COLO829 (cell line): Measurements from ENCODE around the gene OR10C1.
A peak's percentile ranks its signal among the peaks of the same experiment; 100 is the strongest.
"Not testable (repeated sequence)": the region's sequence is repeated elsewhere in the genome, so short reads cannot be mapped to it uniquely, and the experiment has no call there.

Experiments
- DNase-seq: peaks from one replicate; pipeline ENCODE4 v3.0.0; 2012; ENCODE audit warnings: low spot score

OR10C1 gene, protein sequence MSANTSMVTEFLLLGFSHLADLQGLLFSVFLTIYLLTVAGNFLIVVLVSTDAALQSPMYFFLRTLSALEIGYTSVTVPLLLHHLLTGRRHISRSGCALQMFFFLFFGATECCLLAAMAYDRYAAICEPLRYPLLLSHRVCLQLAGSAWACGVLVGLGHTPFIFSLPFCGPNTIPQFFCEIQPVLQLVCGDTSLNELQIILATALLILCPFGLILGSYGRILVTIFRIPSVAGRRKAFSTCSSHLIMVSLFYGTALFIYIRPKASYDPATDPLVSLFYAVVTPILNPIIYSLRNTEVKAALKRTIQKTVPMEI

DNA sequence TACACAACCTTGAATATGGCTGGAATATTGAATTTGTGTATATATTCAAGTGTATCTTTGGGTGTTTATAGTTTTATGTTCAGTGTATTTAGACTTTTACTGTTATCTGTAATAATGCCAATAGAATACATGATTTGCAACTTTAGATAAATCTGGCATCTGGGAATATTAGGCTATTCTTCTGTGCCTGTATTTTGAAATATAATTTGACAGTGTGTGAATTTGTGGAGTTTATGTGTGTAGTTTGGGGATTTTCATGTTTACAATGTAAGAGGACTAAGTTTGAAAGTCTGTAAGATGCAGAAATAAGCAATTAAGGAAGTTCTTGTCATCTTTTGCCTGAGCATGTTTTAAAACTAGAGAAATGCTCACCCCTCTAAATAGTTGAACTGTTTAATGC, at the start of gene OR10C1:
Gene OR10C1 (plus strand): TSS at position 301 of the 400 bp plus-strand sequence. CDS start 710 bp downstream, outside the sequence.
- no peak for DNase-seq

DNA sequence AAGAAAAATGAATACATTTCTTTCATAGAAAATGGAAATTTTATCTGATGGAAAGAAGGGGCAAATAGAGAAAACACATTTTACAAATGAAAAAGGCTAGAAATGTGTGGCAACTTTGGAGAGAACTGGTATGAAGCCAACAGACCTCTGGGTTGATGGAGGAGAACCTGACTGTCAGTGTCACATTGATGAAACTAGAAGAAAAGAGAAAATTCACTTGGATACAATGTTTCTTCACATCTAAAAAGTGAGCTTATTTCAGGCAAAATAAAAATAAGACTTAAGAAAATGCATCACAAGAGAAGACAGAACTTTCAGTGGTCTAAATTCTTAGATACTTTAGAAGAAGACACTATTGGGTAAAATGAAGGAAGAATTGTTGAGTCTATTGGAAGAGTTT, 43.8 kb upstream of the OR10C1 start, which contains the start of gene OR12D2:
Gene OR12D2 (plus strand): TSS at position 301 of the 400 bp plus-strand sequence. CDS start 1,069 bp downstream, outside the sequence.
- no peak for DNase-seq

DNA sequence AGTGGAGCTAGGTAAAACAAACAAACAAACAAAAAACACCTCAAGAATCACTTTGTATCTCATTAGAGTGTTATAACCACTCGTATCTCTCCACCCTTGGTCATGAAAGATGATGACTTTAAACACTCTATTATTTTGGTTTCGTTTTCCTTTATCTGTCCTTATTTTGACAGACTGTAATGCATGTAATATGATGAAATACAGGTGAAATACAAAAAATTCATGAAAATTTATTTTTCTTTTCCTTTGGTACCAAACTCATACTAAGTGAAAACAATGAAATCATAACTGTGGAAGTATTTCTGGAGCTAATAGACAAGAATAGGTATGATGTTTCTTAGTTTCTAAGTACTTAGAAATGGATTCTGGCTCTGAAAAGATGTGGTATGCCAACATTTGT, 39.6 kb upstream of the OR10C1 start:
- DNase-seq, result no peak

DNA sequence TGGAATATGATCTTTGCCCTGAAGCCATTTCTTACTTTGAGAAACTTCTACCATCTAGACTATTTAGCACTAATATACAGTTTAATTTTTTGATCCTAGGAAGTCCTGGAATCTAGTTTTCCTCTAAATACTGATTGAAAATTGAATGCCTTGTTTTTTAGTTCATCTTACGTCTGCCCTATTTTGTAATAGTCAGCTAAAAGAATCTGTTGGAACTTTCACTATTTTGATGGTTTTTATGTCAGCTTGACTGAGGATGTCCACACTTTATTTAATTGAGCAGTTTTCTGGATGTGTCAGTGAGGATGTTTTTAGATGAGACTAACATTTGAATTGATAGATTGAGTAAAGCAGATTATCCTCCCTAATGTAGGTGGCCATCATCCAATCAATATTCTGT, 35.3 kb upstream of the OR10C1 start:
- DNase-seq, result no peak

- no peak for DNase-seq
These were observed 24.5 kb upstream of the OR10C1 start, which contains the start of gene OR12D1 for GRCh38 chr6:29414588-29414987. OR12D1 (plus strand) TSS chr6:29414928.

GRCh38 chr6:29419516-29419915, 19.6 kb upstream of the OR10C1 start:
- DNase-seq, result peak; percentile 84

DNA sequence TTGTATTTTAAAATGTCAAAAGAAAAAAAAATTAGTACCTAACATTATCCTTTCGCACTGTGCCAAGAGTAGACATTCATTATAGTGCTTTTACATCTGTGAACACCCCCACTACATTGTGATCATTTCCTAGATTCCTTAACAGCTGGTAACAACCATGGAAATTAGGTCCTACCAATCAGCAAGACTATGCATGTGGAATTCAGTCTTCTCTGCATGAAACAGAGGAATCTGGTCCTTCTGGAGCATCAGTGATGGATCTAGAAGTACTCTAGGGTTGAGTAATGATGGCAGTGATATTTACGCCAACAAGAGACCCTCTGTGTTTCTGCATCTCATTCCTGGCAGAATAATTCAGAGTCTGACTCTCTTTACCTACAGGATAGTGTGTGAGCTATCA, 14.9 kb upstream of the OR10C1 start:
- no peak for DNase-seq

DNA sequence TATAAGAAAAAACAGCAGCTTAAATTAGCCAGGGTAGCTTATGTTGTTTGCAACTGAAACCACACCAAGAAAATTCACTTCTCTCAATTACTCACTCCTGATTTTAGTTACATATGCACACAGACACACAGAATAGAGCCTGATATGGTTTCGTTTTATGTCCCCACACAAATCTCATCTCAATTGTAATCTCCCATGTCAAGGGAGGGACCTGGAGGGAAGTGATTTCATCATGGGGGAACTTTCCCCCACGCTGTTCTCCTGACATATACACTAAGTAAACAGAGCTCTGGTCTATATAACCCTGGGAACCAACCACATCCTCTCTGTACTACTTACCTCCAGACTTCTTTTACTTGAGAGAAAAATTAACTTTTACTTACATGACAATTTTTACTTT, 14.5 kb upstream of the OR10C1 start:
- no peak for DNase-seq

DNA sequence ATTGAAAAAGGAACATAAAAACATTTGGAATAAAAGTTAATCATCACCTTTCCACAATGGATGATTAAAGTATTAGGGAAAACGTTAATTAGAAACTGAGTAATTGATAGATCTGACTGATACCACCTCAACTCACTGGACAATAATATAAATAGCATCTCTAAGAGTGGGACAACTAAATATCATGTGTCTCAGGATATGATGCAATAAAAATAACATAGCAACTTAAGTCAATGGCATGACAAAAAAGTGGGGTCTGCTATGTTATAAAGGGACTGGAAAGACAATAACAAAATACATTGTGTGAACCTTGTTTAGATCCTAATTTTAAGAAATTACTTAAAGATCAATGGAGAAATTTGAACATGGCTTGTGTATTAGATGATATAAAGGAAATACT, 14.0 kb upstream of the OR10C1 start:
- no peak for DNase-seq

- DNase-seq, result no peak
These were observed 12.5 kb upstream of the OR10C1 start for GRCh38 chr6:29426654-29427053.

DNA sequence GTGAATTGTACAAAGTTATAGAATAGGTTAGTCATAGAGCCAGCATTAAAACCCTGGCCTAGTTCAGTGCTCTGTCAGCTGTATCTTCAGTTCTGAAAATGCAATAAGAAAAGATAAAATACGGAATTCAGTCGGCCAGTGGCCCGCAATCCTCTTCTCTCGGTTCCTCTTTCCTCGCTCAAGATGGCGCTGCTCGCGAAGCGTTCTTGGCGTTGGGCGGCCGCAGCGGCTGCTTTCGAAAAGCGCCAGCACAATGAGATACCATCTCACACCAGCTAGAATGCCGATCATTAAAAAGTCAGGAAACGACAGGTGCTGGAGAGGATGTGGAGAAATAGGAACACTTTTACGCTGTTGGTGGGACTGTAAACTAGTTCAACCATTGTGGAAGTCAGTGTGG, 2.4 kb upstream of the OR10C1 start:
- not testable (repeated sequence) for DNase-seq

DNA sequence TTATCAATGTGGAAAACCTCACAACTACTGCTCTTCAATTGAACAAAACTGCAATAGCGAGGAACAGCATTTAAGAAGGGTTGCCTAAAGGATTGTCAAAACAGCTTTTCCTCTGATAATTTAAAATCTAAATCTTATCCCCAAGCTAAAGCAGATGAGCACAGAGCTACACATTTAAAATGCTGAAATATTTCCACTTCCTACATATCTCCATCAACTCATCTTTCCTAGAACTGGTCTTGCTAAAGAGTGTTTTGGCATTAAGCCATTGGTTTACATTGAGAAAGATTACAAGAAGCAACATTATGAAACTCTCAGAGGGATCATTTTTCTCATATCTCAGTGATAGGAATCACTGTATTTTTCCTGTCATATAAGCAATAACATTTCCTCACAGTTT, 3.6 kb downstream of the OR10C1 start:
- DNase-seq, result no peak

DNA sequence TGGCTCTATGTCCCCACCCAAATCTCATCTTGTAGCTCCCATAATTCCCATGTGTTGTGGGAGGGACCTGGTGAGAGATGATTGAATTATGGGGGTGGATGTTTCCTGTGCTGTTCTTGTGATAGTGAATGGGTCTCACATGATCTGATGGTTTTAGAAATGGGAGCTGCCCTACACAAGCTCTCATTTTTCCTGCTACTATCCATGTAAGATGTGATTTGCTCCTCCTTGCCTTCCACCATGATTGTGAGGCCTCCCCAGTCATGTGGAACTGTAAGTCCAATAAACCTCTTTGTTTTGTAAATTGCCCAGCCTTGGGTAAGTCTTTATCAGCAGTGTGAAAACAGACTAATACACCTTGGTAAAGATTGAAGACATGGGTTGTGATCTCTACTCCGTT, 4.9 kb downstream of the OR10C1 start:
- DNase-seq, result not testable (repeated sequence)

- peak; percentile 57 for DNase-seq
These were observed 8.6 kb downstream of the OR10C1 start for GRCh38 chr6:29447670-29448069.

GRCh38 chr6:29451471-29452193, 12.5 kb downstream of the OR10C1 start:
- no peak for DNase-seq

- DNase-seq, result no peak
These were observed 17.9 kb downstream of the OR10C1 start, which contains the start of the genes OR11A1 and OR2H1 for GRCh38 chr6:29456971-29457370. OR11A1 (minus strand) TSS chr6:29457071; CDS start chr6:29427641, 29,430 bp downstream. OR2H1 (plus strand) TSS chr6:29457155; CDS start chr6:29461770, 4,615 bp downstream.

DNA sequence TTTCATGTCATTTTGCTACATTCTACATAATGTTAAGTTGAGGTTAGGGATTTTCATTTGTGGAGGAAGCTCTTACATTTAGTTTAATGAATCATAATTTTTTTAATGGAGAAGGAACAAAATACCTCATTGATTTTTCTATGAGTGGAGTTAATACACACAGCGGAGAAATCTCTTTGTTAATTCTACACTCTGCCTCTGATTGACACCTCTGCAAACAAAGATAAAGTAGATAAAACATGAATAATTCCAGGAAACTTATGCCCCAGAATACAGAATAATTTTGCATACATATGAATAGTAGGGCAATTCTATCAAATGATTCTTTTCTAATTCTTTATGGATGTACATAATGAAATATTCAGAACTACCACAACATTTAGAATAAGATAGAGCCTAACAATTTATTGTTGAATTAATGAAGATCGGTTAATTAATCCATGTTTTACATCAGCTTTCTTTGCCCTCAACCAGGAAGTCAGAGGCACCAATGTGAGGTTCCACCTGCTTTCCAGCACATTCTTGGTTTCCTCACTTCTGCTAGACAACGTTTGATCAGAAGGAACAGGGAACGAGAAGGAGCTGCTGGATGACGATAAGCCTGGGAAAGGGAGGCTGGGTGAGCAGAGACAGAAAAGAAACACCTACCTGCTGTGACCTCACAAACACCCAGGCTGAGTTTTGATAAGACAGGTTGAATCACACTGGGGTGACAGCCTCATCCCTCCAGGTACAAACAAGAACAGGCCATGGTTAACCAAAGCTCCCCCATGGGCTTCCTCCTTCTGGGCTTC, 22.1 kb downstream of the OR10C1 start:
- no peak for DNase-seq

GRCh38 chr6:29462022-29462421, 22.9 kb downstream of the OR10C1 start:
- DNase-seq, result no peak

DNA sequence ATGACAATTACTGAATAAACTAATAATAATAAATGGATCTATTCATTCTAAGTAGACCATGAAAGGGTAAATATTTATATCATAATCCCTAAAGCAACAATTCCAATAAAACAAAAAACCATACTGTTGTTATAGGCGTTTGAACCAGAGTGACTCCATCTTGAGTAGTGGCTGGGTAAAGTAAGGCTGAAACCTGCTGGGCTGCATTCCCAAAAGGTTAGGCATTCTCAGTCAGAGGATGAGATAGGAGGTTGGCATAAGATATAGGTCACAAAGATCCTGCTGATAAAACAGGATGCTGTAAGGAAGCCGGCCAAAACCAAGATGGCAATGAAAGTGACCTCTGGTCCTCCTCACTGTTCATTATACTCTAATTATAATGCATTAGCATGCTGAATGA, 26.2 kb downstream of the OR10C1 start:
- DNase-seq, result no peak

- no peak for DNase-seq
These were observed 26.7 kb downstream of the OR10C1 start for GRCh38 chr6:29465801-29466200.

- no peak for DNase-seq
These were observed 27.1 kb downstream of the OR10C1 start for GRCh38 chr6:29466241-29466640.

DNA sequence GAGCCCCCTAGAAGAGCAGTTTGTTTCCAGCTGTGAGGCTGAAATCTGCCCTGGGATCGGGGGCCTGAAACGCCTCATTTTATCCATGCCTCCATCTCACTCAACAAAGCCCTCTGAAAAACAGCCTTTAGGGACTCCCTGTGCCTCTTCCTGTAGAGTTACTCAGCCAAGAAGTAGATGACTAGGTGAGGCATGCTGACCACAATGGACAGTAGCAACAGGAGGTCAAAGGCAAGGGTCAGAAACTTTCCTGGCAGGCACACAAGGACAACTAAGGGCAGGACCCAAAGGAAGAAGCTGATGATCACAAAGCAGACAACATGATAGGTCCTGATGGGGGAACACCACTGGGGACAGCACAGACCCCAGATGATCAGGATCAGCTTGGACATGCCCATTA, 35.9 kb downstream of the OR10C1 start:
- DNase-seq, result no peak
